Trophoblast cell (in vitro differentiated cells and primary cell): Measurements from ENCODE around the gene SLC12A4.

ENCODE experiments used
- DNase-seq, 2 donors: peaks; one replicate each; pipeline ENCODE4 v3.0.0-alpha.2; 2016
- H2AFZ ChIP-seq: 2 replicates; pipeline ENCODE4 v1.6.1; 2013; ENCODE audit warnings: low read length, moderate library complexity, mild to moderate bottlenecking; ENCODE audit not compliant: insufficient read depth, poor library complexity
- H2AK5ac ChIP-seq: 2 replicates; pipeline ENCODE4 v1.6.1; 2013; ENCODE audit warnings: mild to moderate bottlenecking, low read length
- H2BK120ac ChIP-seq: 2 replicates; pipeline ENCODE4 v1.6.1; 2013; ENCODE audit warnings: low read length, mild to moderate bottlenecking, moderate library complexity; ENCODE audit not compliant: insufficient read depth, poor library complexity
- H2BK12ac ChIP-seq: 2 replicates; pipeline ENCODE4 v1.6.1; 2013; ENCODE audit warnings: mild to moderate bottlenecking, low read length, moderate library complexity
- H2BK5ac ChIP-seq: 2 replicates; pipeline ENCODE4 v1.6.1; 2013; ENCODE audit warnings: low read length, low read depth, moderate library complexity, mild to moderate bottlenecking; ENCODE audit not compliant: poor library complexity
- H3K14ac ChIP-seq: 2 replicates; pipeline ENCODE4 v1.6.1; 2013; ENCODE audit warnings: mild to moderate bottlenecking, low read length
- H3K18ac ChIP-seq: 2 replicates; pipeline ENCODE4 v1.6.1; 2013; ENCODE audit warnings: mild to moderate bottlenecking, low read length
- H3K23ac ChIP-seq: 2 replicates; pipeline ENCODE4 v1.6.1; 2013; ENCODE audit warnings: low read length
- H3K27ac ChIP-seq: 2 replicates; pipeline ENCODE4 v1.5.1; 2013; ENCODE audit warnings: low read depth, mild to moderate bottlenecking, inconsistent platforms, low read length, moderate library complexity
- H3K27me3 ChIP-seq: 2 replicates; pipeline ENCODE4 v1.6.1; 2013; ENCODE audit warnings: inconsistent platforms, mild to moderate bottlenecking, low read length, moderate library complexity; ENCODE audit not compliant: insufficient read depth
- H3K36me3 ChIP-seq, 2 experiments: 1 replicate in 1 of 2; 2 replicates in 1 of 2; pipeline ENCODE4 v1.6.1; 2013; ENCODE audit warnings: low read length in 2 of 2, mild to moderate bottlenecking in 2 of 2, moderate library complexity in 1 of 2; ENCODE audit not compliant: insufficient read depth in 2 of 2, control insufficient read depth in 1 of 2
- H3K4ac ChIP-seq: 2 replicates; pipeline ENCODE4 v1.6.1; 2013; ENCODE audit warnings: low read depth, mild to moderate bottlenecking, low read length, moderate library complexity
- H3K4me1 ChIP-seq, 2 experiments: 1 replicate in 1 of 2; 2 replicates in 1 of 2; pipeline ENCODE4 v1.6.1; 2013; ENCODE audit warnings: low read length in 2 of 2, mild to moderate bottlenecking in 2 of 2, moderate library complexity in 1 of 2; ENCODE audit not compliant: insufficient read depth in 2 of 2, control insufficient read depth in 1 of 2
- H3K4me2 ChIP-seq: 2 replicates; pipeline ENCODE4 v1.6.1; 2013; ENCODE audit warnings: inconsistent platforms, mild to moderate bottlenecking, low read length, moderate library complexity
- H3K4me3 ChIP-seq: 2 replicates; pipeline ENCODE4 v1.5.1; 2013; ENCODE audit warnings: mild to moderate bottlenecking, low read depth, low read length, inconsistent platforms
- H3K79me1 ChIP-seq: one replicate; pipeline ENCODE4 v1.6.1; 2013; ENCODE audit warnings: low read length
- H3K79me2 ChIP-seq: 2 replicates; pipeline ENCODE4 v1.6.1; 2013; ENCODE audit warnings: low read length, mild to moderate bottlenecking; ENCODE audit not compliant: control insufficient read depth, insufficient read depth, poor library complexity
- H3K9ac ChIP-seq: 2 replicates; pipeline ENCODE4 v1.6.1; 2013; ENCODE audit warnings: mild to moderate bottlenecking, low read length
- H3K9me3 ChIP-seq: 2 replicates; pipeline ENCODE4 v1.6.1; 2013; ENCODE audit warnings: low read depth, mild to moderate bottlenecking, control low read depth, inconsistent platforms, low read length; ENCODE audit not compliant: insufficient read depth
- H4K12ac ChIP-seq: 2 replicates; pipeline ENCODE4 v1.6.1; 2013; ENCODE audit warnings: low read depth, mild to moderate bottlenecking, low read length, moderate library complexity
- H4K8ac ChIP-seq: 2 replicates; pipeline ENCODE4 v1.6.1; 2013; ENCODE audit warnings: low read depth, mild to moderate bottlenecking, low read length, moderate library complexity
- H4K91ac ChIP-seq: one replicate; pipeline ENCODE4 v1.6.1; 2013; ENCODE audit warnings: low read depth, mild to moderate bottlenecking, low read length, moderate library complexity
- WGBS: extraction: QIAGEN DNeasy Blood & Tissue Kit; methylation state at CpG from one replicate; pipeline ENCODE4 v1.1.7; 2013; ENCODE audit warnings: missing lambda C conversion rate; ENCODE audit not compliant: insufficient read length, insufficient coverage; ENCODE audit errors: extremely low coverage; 5-methylcytosine and 5-hydroxymethylcytosine counted together

SLC12A4 gene

DNA sequence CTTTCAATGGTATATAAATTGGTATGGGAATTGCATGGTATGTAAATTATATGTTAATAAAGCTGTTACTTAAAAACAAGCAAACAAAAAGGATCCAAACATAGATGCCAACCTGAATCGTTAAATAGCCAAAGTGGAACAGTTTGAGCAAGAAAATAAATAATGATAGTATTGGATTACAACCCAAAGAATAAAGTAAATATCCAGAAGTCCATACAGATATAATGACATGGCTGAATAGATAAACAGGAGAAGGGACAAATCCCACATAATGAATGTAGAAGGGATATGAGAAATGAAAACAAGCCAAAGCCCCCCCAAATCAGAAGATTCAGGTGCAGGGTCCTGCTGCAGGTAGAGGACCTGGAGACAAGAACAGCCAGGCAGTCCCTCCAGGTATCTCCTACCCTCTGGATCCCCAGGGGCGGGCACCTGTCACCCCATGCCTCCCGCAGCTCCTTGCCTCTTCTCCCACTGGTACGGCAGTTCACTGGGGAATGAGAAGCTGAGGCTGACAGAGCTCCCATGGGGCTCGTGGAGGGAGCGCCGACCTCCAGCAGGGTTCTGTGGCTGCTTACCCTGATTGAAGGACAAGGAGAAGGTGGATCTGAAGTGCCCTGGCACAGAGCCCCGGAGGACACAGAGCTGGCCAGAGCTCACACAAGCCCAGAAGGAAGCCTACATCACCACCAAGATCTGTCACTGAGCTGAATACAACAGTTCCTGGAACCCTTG lies 14.6 kb downstream of the SLC12A4 start:
- Histone ChIP-seq H4K8ac (no peak overlapping the region), H3K36me3 (peaks cover 79 to 81% of the 10 kb centered on the region in 2 experiments), H2BK120ac (no peak overlapping the region), H3K9ac (no peak overlapping the region), H4K12ac (no peak overlapping the region), H3K4me1 (no peaks in the 10 kb centered on the region), H3K4me2 (no peak overlapping the region), H2AFZ (no peak overlapping the region), H2BK5ac (no peak overlapping the region), H3K14ac (no peak overlapping the region), H2AK5ac (no peak overlapping the region), H3K18ac (no peak overlapping the region), H3K9me3 (peaks cover 4% of the 10 kb centered on the region), H2BK12ac (no peak overlapping the region), H3K79me1 (no peaks in the 10 kb centered on the region), H3K4ac (no peak overlapping the region), H3K4me3 (no peak overlapping the region), H3K79me2 (no peaks in the 10 kb centered on the region), H4K91ac (no peak overlapping the region), H3K27me3 (no peaks in the 10 kb centered on the region), H3K23ac (no peak overlapping the region), H3K27ac (no peak overlapping the region)
- no CpG with 5 or more reads among the region's 8 CpGs for WGBS
- DNase-seq = no peak

DNA sequence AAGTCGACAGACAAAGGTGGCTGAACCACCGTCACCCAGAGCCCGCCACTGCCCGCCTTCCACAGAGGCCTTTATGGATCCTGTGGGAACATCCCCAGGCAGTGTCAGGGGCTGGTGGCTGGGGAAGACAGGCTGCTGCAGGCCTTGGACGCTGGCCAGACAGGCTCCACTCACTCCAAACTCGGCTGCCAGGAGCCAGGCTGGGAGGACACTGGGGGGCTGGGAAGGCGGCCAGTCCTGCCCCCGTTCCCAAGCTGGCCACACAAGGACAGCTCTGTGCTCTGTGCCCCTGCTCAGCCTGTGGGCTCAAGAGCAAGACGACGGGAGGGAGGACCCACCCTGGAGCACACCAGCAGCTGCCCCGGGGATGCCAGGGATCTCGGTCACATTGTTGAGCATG lies 17.0 kb downstream of the SLC12A4 start:
- Histone ChIP-seq H4K8ac (no peak overlapping the region), H3K4me2 (no peak overlapping the region), H4K12ac (no peak overlapping the region), H2BK5ac (no peak overlapping the region), H3K9ac (no peak overlapping the region), H3K18ac (no peak overlapping the region), H3K27ac (no peak overlapping the region), H3K14ac (no peak overlapping the region), H3K4me1 (no peaks in the 10 kb centered on the region), H2AK5ac (no peak overlapping the region), H3K9me3 (peaks cover 5% of the 10 kb centered on the region), H3K4me3 (no peak overlapping the region), H2AFZ (no peak overlapping the region), H3K4ac (no peak overlapping the region), H3K79me1 (no peaks in the 10 kb centered on the region), H4K91ac (no peak overlapping the region), H3K23ac (no peak overlapping the region), H3K36me3 (peaks cover 87 to 88% of the 10 kb centered on the region in 2 experiments), H3K27me3 (no peaks in the 10 kb centered on the region), H3K79me2 (no peaks in the 10 kb centered on the region), H2BK12ac (no peak overlapping the region), H2BK120ac (no peak overlapping the region)
- DNase-seq = no peak
- WGBS = no CpG with 5 or more reads among the region's 12 CpGs

DNA sequence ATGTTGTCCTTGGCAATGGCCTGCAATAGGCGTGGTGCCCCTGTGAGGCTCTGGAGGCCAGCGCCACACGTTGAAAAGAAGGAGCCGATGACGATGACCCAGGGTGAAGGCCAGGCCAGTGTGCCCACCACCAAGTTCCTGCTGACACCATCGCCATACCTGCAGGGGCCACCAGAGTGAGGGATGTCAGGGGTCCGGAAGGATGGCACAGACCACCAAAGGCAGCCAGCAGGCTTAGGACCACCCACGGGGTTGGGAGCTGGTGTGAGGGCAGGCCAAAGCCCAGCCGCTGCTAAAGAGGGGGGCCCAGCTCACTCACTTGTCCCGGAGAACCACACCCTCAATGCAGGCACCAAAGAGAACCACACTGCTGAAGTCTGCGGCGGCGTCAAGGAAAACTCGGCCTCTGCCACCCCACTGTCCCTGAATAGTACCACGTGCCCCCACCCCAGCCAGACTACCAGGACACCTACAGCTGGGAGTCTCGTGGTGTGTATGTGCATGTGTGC lies 18.0 kb downstream of the SLC12A4 start:
- H3K27me3 ChIP-seq = no peaks in the 10 kb centered on the region
- no peak overlapping the region for H2BK12ac ChIP-seq
- no peak overlapping the region for H2AFZ ChIP-seq
- H4K12ac ChIP-seq = no peak overlapping the region
- no peak overlapping the region for H3K9ac ChIP-seq
- H3K27ac ChIP-seq = no peak overlapping the region
- H2AK5ac ChIP-seq = no peak overlapping the region
- H3K4me3 ChIP-seq = no peak overlapping the region
- peaks cover 92% of the 10 kb centered on the region in 2 experiments for H3K36me3 ChIP-seq
- DNase-seq = no peak
- H2BK120ac ChIP-seq = no peak overlapping the region
- H4K91ac ChIP-seq = no peak overlapping the region
- H4K8ac ChIP-seq = no peak overlapping the region
- H3K14ac ChIP-seq = no peak overlapping the region
- no peak overlapping the region for H3K4me2 ChIP-seq
- H3K18ac ChIP-seq = no peak overlapping the region
- no peak overlapping the region for H3K4ac ChIP-seq
- H3K23ac ChIP-seq = no peak overlapping the region
- H3K4me1 ChIP-seq = no peaks in the 10 kb centered on the region
- no CpG with 5 or more reads among the region's 16 CpGs for WGBS
- no peak overlapping the region for H2BK5ac ChIP-seq
- H3K9me3 ChIP-seq = peaks cover 8% of the 10 kb centered on the region
- no peaks in the 10 kb centered on the region for H3K79me1 ChIP-seq
- H3K79me2 ChIP-seq = no peaks in the 10 kb centered on the region

DNA sequence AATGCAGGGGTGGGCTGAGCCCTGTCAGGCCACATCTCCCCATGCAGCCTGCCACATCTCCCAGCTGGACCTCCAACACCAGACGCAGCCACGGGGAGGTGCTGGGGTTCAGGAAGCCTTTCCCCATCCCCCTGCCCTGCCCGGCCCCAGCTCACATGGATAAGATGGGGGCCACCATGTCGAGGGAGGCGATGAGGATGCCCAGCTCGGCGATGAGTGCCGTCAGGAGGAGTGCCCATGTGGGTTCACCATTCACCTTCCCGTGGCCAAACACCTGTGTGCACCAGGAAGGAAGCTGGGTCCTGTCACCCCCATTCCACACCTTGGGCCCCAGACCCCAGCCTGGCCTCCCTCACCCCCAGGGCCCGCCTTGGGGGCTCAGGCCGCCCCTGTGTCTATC lies 18.8 kb downstream of the SLC12A4 start:
- no peak overlapping the region for H4K91ac ChIP-seq
- H3K4me2 ChIP-seq = no peak overlapping the region
- no peak overlapping the region for H3K4ac ChIP-seq
- H3K23ac ChIP-seq = no peak overlapping the region
- H2AK5ac ChIP-seq = no peak overlapping the region
- no peak overlapping the region for H3K27ac ChIP-seq
- no peak overlapping the region for H4K12ac ChIP-seq
- no peak overlapping the region for H2BK120ac ChIP-seq
- H3K14ac ChIP-seq = no peak overlapping the region
- peaks cover 6% of the 10 kb centered on the region for H3K9me3 ChIP-seq
- no peak for DNase-seq
- H3K36me3 ChIP-seq = peaks cover 92% of the 10 kb centered on the region in 2 experiments
- H3K18ac ChIP-seq = no peak overlapping the region
- no peak overlapping the region for H3K4me3 ChIP-seq
- H4K8ac ChIP-seq = no peak overlapping the region
- no peaks in the 10 kb centered on the region for H3K79me2 ChIP-seq
- H2BK12ac ChIP-seq = no peak overlapping the region
- no peaks in the 10 kb centered on the region for H3K4me1 ChIP-seq
- no peak overlapping the region for H2AFZ ChIP-seq
- no CpG with 5 or more reads among the region's 11 CpGs for WGBS
- H3K9ac ChIP-seq = no peak overlapping the region
- H3K79me1 ChIP-seq = no peaks in the 10 kb centered on the region
- H2BK5ac ChIP-seq = no peak overlapping the region
- no peaks in the 10 kb centered on the region for H3K27me3 ChIP-seq
